ENCODE results near the gene RAB25.

The RAB25 gene

GRCh38 chr1:156055281-156056048, 5.5 kb upstream of the RAB25 start:
- peak overlapping the region; percentile 91 for H3K4me3 ChIP-seq (ENCODE audit: low read depth, low read length)
- DNase-seq (ENCODE audit: low read depth), result no peak

GRCh38 chr1:156056326-156056849, 4.6 kb upstream of the RAB25 start:
- no peak for DNase-seq (ENCODE audit: low read depth)
- TF ChIP-seq CTCF (IDR thresholded peaks at IDR 0.05; ENCODE audit: low read depth, low read length, missing control alignments), result no peak
- no peak overlapping the region for H3K4me3 ChIP-seq (ENCODE audit: low read depth, low read length)

More at GRCh38 chr1:156055281-156056048, 5.5 kb upstream of the RAB25 start:
- TF ChIP-seq CTCF (IDR thresholded peaks at IDR 0.05; ENCODE audit: low read depth, low read length, missing control alignments), result no peak

GRCh38 chr1:156062189-156062588, 1.2 kb downstream of the RAB25 start:
- TF ChIP-seq CTCF (IDR thresholded peaks at IDR 0.05; ENCODE audit: low read depth, low read length, missing control alignments), result no peak
- no peak overlapping the region for H3K4me3 ChIP-seq (ENCODE audit: low read depth, low read length)
- no peak for DNase-seq (ENCODE audit: low read depth)

- no peak for TF ChIP-seq CTCF (IDR thresholded peaks at IDR 0.05; ENCODE audit: low read depth, low read length, missing control alignments)
- H3K4me3 ChIP-seq (ENCODE audit: low read depth, low read length), result no peak overlapping the region
- no peak for DNase-seq (ENCODE audit: low read depth)
Observed at GRCh38 chr1:156063997-156064285, 3.0 kb downstream of the RAB25 start.

GRCh38 chr1:156064615-156065014, 3.7 kb downstream of the RAB25 start:
- no peak for DNase-seq (ENCODE audit: low read depth)
- no peak for TF ChIP-seq CTCF (IDR thresholded peaks at IDR 0.05; ENCODE audit: low read depth, low read length, missing control alignments)
- H3K4me3 ChIP-seq (ENCODE audit: low read depth, low read length), result no peak overlapping the region

- H3K4me3 ChIP-seq (ENCODE audit: low read depth, low read length), result no peak overlapping the region
- TF ChIP-seq CTCF (IDR thresholded peaks at IDR 0.05; ENCODE audit: low read depth, low read length, missing control alignments), result no peak
- no peak for DNase-seq (ENCODE audit: low read depth)
Observed at GRCh38 chr1:156065212-156065611, 4.3 kb downstream of the RAB25 start.

- H3K4me3 ChIP-seq (ENCODE audit: low read depth, low read length), result no peak overlapping the region
- no peak for TF ChIP-seq CTCF (IDR thresholded peaks at IDR 0.05; ENCODE audit: low read depth, low read length, missing control alignments)
- DNase-seq (ENCODE audit: low read depth), result no peak
Observed at GRCh38 chr1:156065871-156066270, 4.9 kb downstream of the RAB25 start.
